GM21360 (cell line): ENCODE results near the gene MEGF6.

Source experiments
- ATAC-seq: cut with Tn5 transposase; IDR thresholded peaks from one replicate; pipeline ENCODE4 v1.9.1; 2021; ENCODE audit warnings: mild to moderate bottlenecking, moderate library complexity; ENCODE audit not compliant: unreplicated experiment

Gene MEGF6

DNA sequence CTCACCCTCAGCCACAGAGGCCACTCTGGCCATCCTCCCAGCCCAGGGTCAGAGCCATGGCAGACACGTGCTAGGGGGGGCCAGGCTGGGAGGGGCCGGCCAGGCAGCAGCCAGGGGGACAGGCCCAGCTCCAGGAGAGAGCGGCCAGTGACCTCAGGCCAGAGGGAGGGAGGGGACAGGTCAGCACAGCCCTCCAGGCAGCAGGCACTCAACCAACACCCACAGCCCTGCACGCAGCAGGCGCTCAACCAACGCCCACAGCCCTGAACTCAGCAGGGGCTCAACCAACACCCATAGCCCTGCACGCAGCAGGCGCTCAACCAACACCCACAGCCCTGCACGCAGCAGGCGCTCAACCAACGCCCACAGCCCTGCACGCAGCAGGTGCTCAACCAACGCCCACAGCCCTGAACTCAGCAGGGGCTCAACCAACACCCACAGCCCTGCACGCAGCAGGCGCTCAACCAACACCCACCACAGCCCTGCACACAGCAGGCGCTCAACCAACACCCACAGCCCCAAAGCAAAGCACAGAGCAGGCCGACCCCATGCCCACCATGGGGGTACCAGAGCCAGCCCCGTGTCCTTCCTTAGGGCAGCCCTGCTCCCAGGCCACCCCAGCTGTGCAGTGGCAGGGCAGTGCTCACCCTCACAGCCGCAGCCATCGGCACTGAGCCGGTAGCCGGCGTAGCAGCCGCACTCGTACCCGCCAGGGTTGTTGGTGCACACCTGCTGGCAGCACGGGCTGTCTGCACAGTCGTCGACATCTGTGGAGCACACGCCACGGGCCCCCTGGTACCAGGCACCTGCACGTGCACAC, 101.0 kb downstream of the MEGF6 start:
- ATAC-seq = no peak

DNA sequence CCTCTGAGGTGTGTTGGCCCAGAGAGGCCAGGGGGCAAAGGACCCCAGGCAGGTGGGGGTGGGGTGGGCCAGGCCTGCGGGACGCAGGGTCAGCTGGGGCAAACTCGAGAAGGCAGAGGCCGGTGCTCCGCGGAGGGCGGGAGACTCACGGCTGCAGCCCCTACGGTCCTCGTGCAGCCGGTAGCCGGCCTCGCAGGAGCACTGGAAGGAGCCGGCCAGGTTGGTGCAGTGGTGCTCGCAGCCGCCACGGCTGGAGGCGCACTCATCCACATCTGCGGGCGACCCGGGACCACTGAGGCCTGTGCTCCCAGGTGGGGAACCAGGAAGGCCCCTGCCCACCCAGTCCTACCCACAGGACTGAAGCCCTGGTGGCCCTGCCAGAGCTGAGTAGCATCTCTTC, 101.6 kb downstream of the MEGF6 start:
- no peak for ATAC-seq

DNA sequence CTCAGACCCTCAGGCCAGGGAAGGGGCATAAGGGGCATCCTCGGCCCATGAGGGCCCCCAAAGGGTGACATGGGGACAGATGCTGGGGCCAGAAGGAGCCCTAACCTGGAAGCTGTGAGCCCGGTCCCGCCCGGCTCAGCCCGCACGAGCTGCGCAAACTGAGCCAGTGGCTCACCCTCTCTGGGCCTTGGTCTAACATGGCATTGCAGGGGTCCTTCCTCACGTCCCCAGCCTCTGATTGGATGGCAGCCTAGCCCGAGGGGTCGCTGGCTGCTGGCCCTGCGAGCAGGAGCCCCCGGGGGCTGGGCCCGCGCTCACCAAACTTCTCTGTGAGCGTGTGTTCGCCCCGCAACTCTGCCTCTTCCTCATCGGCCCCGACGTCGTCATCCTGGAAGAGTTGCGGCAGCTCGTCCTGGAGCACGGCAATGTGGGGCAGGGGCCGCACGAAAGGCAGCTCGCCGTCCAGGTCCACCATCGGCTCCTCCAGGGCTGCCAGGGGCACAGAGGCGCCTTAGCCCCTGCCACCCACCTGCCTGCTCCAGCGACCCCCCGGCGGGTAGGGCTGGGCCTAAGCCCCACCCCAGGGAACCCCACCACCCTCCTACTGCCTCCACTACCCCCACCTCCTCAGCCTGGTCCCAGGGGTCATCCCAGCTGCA, 102.4 kb downstream of the MEGF6 start:
- no peak for ATAC-seq

DNA sequence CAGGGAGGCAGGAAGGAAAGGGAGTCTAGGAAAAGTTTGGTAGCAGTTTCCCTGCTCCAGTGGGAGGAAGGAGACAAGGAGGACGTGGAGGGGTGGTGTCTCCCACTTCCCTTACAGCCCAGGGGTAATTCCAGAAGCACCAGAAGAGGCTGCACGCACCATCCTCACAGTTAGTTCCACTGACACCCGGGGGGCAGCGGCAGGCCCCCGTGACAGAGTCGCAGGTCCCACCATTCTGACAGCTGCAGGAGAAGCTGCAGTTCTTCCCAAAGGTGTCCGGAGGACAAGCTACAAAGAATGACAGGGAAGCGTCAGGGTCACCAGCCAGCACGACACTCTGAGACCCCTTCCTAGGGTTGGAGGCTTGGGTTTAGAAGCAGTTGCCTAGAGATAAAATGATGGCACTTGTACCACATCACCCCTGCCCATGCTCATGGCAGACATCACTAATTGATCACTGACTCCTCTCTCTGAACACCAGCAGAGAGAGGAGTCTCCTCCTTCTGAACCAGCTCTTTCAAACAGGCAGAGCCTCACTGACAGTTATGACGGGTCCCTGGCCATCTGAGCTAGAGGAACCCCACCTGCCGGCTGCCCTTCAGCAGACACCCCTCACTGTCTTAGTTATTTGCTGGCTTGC, 103.6 kb downstream of the MEGF6 start:
- no peak for ATAC-seq

DNA sequence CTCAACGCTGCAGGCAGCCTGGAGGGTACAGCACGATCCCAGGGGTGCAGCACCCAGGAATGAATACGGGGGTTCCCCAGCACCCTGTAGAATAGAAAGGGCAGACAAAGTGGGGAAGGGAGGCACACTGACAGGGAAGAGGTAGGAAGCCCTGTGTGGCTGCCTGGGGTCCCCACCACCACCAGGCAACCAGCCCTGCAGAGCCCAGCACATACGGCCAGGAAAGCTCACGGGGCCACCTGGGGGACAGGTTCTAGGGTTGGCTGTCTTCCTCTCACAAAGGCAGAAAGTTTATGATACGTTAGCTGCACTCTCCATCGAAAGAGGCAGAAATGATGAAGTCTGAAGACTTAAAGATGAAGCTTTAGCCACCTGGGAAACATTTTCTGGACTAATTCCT, 104.4 kb downstream of the MEGF6 start:
- ATAC-seq = no peak

DNA sequence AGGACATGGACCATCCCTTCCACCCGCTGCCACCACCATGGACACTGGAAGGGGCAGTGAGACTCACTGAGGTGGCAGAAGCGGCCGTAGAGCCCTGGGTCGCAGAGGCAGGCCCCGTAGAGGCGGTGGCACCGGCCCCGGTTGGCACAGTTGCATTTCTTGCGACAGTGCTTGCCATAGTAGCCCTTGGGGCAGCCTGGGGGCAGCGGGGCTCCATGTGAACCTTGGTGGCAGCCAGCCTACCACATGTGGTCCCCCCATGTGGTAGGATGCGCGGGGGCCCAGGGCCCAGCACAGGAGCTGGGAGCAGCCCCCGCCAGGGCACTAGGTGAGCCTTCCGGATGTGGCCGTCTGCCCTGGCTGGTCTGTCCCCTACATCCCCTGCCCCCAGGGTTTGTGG, 105.3 kb downstream of the MEGF6 start:
- ATAC-seq = no peak

DNA sequence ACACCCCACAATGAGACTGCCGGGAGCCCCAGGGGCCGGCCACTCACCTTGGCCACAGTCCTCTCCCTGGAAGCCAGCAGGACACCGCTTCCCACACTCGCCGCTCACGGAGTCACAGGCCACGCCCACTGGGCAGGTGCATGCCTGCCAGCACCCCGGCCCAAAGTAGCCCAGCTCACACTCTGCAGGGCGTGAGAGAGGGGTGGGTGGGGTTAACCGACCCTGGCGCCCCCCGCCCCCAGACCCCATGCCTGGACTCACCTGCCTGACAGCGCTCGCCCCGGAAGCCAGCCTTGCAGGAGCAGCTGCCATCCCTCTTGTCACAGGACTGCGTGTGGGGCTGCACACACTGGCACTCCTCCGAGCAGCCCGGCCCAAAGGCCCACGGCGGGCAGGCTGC, 106.1 kb downstream of the MEGF6 start:
- no peak for ATAC-seq

DNA sequence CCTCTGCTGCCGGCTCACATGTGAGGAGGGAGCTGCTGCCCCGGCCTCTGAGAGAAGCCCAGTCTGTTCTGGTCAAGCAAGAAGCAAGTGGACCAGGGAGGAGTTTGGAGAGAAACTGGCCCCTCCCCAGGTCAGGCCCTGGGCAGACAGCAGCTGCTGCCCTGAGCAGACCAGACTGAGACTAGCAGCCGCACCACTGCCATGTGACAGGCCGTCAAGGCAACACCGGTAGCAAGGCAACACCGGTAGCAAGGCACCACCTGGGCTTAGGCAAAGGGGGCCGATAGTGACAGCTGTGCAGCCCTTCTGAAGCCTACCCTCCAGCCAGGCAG, 106.5 kb downstream of the MEGF6 start:
- no peak for ATAC-seq

DNA sequence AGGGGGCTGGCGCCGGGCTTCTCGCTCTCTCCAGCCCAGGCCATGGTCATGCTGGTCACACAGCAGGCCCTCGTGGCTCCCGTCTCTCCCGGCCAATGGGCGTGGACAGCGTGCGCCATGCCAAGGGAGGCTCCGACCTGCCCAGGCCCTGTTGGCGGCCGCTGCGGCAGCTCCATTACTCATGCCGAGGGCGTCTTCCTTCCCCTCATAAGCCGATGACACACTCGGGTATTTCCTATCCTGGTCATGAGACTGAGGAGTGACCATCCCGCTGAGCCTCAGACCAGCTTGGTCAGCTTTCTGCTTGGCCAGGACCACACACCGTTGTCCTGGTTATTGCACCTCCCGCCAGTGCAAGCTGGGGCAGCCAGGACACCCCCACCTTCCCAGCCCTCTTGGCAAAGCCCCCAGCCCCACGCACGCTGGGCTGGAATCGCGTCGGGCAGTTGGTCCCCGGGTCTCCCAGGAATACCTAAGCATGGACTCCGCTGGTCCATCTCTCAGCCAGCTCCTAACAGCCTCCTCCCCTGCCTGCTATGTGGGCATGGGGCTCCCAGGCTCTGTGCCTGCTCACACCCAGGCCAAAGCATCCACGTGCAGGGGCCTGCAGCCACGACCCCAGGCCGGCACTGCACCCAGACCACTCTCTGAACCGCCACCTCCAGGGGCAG, 107.0 kb downstream of the MEGF6 start:
- ATAC-seq = no peak

DNA sequence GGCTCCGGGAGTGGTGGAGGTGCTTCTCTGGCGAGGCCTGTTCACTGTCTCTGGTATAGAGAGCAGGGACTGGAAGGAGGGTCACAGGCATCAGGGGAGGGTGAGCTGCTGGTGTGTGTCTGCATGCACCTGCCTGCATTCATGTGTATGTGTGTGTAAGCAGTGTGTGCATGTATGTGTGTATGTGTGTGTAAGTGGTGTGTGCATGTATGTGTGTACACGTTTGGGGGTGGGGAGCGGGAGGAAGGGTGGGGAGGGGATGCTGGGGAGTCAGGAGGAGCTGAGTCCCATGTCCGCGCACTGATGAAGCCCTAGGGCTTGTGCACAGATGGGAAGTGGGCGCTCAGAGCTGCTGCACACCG, 107.8 kb downstream of the MEGF6 start:
- no peak for ATAC-seq

DNA sequence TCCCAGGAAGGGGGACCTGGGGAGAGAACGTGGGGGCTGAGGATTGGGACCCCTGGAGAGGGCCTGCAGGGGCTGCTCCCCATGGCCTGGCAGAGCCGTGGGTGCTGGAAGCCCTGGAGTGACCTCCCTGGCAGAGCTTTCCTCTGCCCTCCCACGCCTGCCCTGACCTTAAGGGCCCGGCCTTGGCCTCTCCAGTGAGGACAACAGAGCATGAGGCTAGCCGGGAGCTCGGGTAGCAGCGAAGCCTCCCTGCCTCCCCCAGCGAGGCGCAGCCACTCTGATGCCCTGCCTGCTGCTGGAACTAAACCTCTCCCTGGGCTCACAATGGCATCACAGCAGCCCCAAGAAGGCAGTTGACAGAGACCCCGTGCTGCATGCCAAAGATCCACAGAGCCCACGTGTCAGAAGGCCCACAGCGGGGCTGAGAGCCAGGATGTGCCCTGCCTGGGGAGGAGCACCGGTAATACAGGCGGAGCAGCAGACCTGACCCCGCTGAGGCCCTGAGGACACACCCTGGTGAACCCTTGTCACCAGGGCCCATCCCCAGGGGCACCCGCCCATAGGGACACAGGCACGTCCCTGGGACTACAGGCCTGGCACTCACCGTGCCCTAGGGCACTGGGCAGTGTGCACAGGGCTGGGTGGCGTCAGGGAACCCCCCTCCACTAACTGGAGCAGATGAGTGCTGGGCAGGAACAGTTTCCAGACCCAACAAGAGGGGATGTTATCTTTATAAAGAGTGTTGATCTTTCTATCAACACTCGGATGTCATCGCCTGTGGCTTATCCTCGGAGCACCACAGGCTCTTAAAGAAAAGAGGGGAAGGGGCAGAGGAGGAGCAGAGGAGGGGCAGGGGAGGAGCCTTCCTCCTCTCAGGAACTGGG, 108.4 kb downstream of the MEGF6 start:
- ATAC-seq = no peak

DNA sequence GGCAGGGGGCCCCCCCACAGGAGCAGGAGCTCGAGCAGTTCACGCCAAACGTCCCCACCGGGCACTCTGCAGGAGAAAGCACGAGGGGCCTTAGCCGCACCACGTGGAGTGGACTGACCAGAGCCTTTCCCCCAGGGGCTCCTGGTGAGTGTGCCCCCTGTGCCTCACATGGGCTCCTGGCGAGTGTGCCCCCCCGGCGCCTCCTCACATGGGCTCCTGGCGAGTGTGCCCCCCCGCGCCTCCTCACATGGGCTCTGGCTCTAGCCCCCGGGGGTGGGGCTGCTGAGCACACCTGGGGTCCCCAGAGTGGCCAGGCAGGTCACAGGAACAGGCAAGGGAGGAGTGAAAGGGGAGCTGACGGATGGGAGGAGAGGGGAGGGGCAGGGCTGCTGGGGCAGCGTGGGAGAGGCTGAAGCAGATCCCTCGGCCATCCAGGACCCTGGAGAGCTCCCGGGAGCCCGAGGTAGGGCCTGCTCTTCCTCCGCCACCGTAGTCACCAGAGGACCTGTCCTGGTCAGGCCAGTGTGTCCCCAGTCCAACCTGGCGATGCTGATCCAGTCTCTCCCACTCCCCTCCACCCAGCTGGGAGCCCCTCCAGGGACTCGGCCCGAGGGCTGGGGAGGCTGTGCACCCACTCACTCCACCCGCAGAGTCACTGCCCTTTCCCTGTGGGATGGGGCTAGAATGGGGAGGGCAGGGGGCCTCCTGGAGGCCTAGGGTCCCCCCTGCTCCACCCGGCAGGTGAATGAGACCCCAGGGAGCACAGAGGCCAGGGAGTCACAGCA, 109.3 kb downstream of the MEGF6 start:
- no peak for ATAC-seq

DNA sequence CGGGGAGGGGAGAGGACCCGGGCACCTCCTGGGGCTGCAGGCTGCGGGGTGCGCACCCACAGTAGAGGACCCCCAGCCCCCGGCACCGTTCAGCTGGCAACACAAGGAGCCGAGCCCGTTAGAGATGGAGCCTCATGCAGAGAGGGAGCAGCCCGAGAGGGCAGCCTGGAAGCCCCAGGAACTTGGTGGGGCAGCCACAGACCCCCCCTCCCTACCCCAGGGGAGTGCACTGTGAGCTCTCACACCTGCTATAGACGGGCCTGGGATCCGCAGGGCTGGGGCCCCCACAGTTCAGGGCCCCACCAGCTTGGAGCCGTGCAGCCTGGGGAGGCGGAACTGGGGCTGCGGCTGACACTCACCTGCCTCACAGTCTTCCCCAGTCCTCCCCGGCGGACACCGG, 109.9 kb downstream of the MEGF6 start:
- no peak for ATAC-seq

DNA sequence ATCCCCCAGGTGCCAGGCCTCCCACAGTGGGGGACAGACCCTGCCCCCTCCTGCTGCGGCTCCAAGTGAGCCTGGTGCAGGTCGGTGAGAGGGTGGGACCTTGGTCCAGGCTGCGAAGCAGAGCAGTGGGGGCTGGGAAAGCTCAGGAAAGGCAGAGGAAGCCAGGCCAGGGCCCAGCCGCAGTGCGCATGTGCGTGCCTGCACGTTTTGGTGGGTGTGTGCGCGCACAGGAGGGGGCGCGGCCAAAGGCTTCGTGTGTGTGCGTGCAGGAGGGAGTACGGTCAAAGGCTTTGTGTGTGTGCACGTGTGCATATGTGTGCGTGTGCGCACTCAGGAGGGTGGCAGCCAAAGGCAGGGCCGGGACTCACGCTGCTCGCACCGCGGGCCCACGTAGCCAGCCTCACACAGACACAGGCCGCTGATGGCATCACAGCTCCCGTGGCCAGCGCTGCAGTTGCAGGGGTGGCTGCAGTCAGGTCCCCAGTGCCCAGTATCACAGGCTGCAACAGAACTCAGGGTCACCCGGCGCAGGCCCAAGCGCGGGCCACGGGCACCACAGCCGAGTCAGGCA, 111.0 kb downstream of the MEGF6 start:
- no peak for ATAC-seq

DNA sequence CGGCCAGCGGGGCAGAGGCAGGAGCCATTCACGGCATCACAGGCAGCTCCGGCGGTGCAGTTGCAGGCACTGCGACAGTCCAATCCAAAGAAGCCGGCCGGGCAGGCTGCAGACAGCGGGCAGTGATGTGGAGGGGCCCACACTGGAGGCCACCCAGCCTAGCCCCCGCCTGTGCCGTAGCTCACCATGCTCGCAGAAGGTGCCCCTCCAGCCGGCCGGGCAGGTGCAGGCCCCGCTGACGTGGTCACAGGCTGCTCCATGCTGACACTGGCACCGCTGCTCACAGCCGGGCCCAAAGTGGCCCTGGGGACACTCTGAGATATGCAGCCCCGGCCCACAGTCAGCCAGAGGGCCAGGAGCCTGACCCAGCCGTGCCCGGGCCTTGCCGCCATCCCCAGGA, 111.7 kb downstream of the MEGF6 start:
- no peak for ATAC-seq

DNA sequence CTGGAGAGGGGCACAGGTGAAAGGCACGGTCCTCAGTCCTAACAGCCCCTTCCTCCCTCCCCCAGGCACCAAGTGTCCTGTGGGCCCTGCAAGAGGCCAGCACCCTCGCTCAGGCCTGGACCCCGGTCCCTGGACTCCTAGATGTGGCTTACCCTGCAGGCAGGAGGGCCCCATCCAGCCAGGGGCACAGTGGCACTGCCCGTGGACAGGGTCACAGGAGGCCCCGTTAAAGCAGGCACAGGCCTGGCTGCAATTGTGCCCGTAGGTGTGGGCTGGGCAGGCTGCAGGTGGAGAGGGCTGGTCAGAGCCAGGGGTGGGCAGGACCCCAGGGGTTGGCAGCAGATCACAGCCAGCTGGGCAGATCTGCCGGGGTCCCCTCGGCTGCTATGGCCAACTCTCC, 112.3 kb downstream of the MEGF6 start:
- ATAC-seq = no peak

DNA sequence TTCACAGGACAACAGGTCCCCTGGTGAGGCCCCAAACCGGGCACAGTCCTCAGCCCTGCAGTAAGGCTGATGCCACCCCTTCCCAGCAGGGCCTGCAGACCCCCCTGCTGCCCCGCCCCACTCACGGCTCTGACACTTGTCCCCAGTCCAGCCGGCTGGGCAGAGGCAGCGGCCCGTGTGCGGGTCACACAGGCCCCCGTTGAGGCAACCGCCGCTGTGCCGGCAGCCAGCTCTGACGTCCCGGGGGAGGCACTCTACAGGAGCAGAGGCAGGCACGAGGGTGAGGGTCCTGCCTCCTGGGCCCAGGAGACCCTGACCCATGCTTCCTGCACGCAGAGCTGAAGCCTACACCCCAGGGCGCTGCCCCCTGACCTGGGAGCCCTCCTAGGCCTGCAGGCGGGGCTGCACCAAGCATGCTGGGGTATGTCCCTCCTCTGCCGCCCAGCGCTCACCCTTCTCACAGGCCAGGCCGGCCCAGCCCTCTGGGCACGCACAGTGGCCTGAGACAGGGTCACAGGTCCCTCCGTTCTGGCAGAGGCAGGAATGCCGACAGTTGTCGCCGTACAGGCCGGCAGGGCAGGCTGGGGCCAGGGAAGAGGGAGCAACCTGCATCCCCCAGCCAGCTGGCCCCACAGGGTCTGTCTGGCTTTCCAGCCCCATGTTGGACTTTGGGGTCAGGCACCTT, 112.9 kb downstream of the MEGF6 start:
- ATAC-seq = no peak

DNA sequence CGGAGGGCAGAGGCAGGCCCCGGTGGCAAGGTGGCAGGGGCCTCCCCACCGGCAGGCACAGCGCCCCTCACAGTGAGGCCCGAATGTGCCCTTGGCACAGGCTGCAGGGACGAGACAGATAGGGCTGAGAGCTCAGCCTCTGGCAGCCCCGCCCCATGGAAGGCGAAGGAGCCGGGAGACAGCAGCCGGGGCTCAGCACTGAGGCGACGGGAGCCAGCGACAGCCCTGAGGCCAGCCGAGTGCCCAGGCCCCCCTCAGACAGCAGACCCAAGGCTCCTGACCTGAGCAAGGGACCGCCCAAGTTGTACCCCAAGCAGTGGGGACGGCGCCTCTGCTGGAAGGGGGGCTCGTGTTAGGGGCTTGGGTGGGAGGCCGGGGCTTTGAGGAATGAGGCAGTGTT, 113.8 kb downstream of the MEGF6 start:
- no peak for ATAC-seq

DNA sequence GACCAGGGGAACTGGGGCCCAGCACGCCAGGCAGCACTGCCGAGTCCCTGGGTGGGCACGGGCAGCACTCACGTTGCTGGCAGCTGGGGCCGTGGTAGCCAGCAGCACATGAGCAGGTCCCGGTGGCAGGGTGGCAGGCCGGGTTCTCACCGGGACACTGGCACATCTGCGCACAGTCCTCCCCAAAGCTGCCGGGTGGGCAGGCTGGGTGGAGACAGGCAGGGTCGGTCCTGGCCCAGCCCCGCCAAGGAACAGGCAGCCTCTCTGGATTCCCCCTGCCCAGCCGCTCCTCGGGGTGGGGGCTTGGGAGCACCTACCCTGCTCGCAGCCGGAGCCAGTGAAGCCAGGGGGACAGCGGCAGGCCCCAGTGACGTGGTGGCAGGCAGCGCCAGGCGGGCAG, 114.4 kb downstream of the MEGF6 start:
- no peak for ATAC-seq
